ENCODE results near the gene COL25A1. TPM values are rescaled to one million over a fixed set of nuclear protein-coding genes. Genes with fewer than 3 reads are reported as not detected.
"Not testable (repeated sequence)": the region's sequence is repeated elsewhere in the genome, so short reads cannot be mapped to it uniquely, and the experiment has no call there.

COL25A1 gene
- total RNA-seq, 1 donor from 2014 or later = 0.35 TPM

DNA sequence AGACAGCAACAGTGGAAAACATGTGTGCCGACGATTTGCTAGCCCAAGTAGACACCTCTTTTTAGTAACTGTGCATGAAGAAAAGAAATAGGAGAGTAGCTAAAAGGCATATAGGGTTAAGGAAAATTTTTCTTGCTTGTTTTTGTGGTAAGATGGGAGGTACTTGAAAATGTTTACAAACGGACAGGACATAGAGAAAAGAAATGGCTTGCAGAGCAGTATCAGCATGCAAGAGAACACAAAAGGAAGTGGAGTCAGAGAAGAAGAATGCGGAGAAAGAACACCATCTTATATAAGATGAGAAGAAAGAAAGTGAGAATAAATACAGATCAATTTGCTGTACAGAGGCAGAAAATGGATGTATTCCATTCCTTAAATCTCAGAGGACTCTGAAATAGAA lies 275.9 kb downstream of the COL25A1 start:
- Histone ChIP-seq H3K4me1 (no peaks in the 10 kb centered on the region), H3K4me3 (no peak overlapping the region), H3K9me3 (no peaks in the 10 kb centered on the region), H3K36me3 (no peaks in the 10 kb centered on the region), H3K27me3 (ENCODE audit: low read depth) (no peaks in the 10 kb centered on the region), H3K27ac (no peak overlapping the region)
- intact Hi-C loops (cut with DNase I) = no loop called here
- no peak for TF ChIP-seq CTCF (IDR thresholded peaks at IDR 0.05)
- no peak for ATAC-seq
- DNase-seq = no peak

- DNase-seq (no peak), ATAC-seq (no peak)
- no peak overlapping the region for H3K4me3 ChIP-seq
- H3K27me3 ChIP-seq (ENCODE audit: low read depth) = no peaks in the 10 kb centered on the region
- no peak for TF ChIP-seq CTCF (IDR thresholded peaks at IDR 0.05)
- no peak overlapping the region for H3K27ac ChIP-seq
- H3K9me3 ChIP-seq = peaks cover 5% of the 10 kb centered on the region
- intact Hi-C loops (cut with DNase I) = no loop called here
- no peaks in the 10 kb centered on the region for H3K36me3 ChIP-seq
- H3K4me1 ChIP-seq = no peaks in the 10 kb centered on the region
These were observed 276.9 kb downstream of the COL25A1 start for GRCh38 chr4:109025471-109026076.

- H3K27ac ChIP-seq = no peak overlapping the region
- no peak overlapping the region for H3K4me3 ChIP-seq
- H3K4me1 ChIP-seq = no peaks in the 10 kb centered on the region
- TF ChIP-seq CTCF (IDR thresholded peaks at IDR 0.05) = no peak
- ATAC-seq (no peak), DNase-seq (no peak)
- H3K9me3 ChIP-seq = peaks cover 5% of the 10 kb centered on the region
- H3K36me3 ChIP-seq = no peaks in the 10 kb centered on the region
- H3K27me3 ChIP-seq (ENCODE audit: low read depth) = no peaks in the 10 kb centered on the region
- intact Hi-C loops (cut with DNase I) = no loop called here
These were observed 279.5 kb downstream of the COL25A1 start for GRCh38 chr4:109022961-109023360.

- H3K4me3 ChIP-seq; DNase-seq; H3K36me3 ChIP-seq; H3K4me1 ChIP-seq; H3K27me3 ChIP-seq (ENCODE audit: low read depth); ATAC-seq; H3K9me3 ChIP-seq; intact Hi-C loops (cut with DNase I); H3K27ac ChIP-seq: not testable (repeated sequence)
These were observed 280.8 kb downstream of the COL25A1 start for GRCh38 chr4:109021630-109022029.

GRCh38 chr4:109020861-109021260 lies 281.6 kb downstream of the COL25A1 start:
- Histone ChIP-seq H3K4me3 (no peak overlapping the region), H3K27me3 (ENCODE audit: low read depth) (no peaks in the 10 kb centered on the region), H3K4me1 (no peaks in the 10 kb centered on the region), H3K9me3 (peaks cover 5% of the 10 kb centered on the region), H3K27ac (no peak overlapping the region), H3K36me3 (no peaks in the 10 kb centered on the region)
- no peak for DNase-seq
- intact Hi-C loops (cut with DNase I) = no loop called here
- TF ChIP-seq CTCF (IDR thresholded peaks at IDR 0.05) = no peak
- ATAC-seq = no peak

DNA sequence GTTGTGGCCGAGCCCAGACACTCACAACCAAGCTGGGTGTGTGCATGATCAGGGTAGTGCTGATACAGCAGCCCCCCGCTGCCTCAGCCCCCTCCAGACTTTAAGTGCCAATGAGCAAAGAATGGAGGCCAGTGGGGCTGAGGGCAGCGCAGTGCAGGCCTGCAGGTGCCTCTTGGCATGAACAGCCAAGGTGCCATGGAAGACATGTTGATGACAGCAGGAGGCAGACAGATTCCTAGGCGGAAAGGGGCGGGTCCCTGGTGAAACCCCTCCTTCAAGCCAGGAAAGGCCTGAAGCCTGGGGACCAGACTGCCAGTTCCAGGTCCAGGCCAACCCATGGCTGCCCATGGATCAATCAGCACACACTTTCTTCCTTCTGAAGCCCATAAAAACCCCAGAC lies 286.3 kb downstream of the COL25A1 start:
- H3K27ac ChIP-seq = no peak overlapping the region
- no peak for TF ChIP-seq CTCF (IDR thresholded peaks at IDR 0.05)
- H3K27me3 ChIP-seq (ENCODE audit: low read depth) = no peaks in the 10 kb centered on the region
- no peak overlapping the region for H3K4me3 ChIP-seq
- ATAC-seq (no peak), DNase-seq (no peak)
- H3K36me3 ChIP-seq = no peaks in the 10 kb centered on the region
- no peaks in the 10 kb centered on the region for H3K4me1 ChIP-seq
- intact Hi-C loops (cut with DNase I) = no loop called here
- peaks cover 5% of the 10 kb centered on the region for H3K9me3 ChIP-seq
